ENCODE measurements around the gene NOTCH4. TPM values are rescaled to one million over a fixed set of nuclear protein-coding genes. Genes with fewer than 3 reads are reported as not detected.

The NOTCH4 gene
- total RNA-seq, 1 donor from 2014 or later = 1.4 TPM

- peak overlapping the region; percentile 94 for H3K27ac Mint-ChIP-seq (ENCODE audit: unreplicated experiment)
- no peaks in the 10 kb centered on the region for H3K9me3 Mint-ChIP-seq (ENCODE audit: low read depth)
- peak; percentile 44 for DNase-seq (ENCODE audit: low spot score)
- peaks cover 66% of the 10 kb centered on the region for H3K4me1 Mint-ChIP-seq (ENCODE audit: low read depth)
- H3K4me3 Mint-ChIP-seq (ENCODE audit: unreplicated experiment) = peak overlapping the region; percentile 81
- no peaks in the 10 kb centered on the region for H3K27me3 Mint-ChIP-seq (ENCODE audit: low read depth)
- TF ChIP-seq CTCF (IDR thresholded peaks at IDR 0.05) = no peak
- peaks cover 7% of the 10 kb centered on the region for H3K36me3 Mint-ChIP-seq (ENCODE audit: low read depth)
Measured at GRCh38 chr6:32177183-32177787, 46.6 kb downstream of the NOTCH4 start.

DNA sequence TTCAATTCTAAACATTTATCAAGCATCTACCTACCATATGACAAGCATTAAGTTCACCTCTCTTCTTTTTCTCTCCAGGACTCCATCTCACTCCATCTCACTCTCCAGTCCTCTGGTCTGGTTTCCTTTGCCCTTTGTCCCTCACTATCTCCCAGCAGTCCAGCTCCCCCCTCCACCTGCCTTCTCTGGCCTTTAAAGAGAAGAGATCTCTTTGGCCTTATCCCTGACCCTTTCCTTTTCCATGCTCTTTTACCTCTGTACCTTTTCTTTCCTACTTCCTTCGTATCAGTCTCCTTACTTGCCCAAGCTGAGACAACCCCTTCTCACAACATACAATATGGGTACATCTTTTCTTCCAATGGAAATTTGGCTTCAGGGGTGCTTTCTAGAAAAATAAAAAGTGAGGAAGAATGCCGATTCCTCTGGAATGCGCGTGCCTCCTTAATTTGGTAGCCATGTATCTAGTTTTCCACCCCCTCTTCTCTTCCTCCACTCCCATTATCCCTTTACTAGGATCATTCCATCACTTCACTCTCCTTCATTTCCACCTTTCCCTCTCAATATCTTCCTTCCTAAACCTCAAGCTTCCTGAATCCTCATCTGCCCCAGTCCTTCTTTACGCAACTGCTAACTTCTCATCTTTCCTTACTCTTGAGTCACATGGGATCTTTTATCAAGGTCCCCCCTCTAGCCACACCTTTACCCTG lies 47.2 kb downstream of the NOTCH4 start:
- peak; percentile 5 for DNase-seq (ENCODE audit: low spot score)
- Mint-ChIP-seq H3K9me3 (ENCODE audit: low read depth) (no peaks in the 10 kb centered on the region), H3K36me3 (ENCODE audit: low read depth) (peaks cover 7% of the 10 kb centered on the region), H3K27me3 (ENCODE audit: low read depth) (no peaks in the 10 kb centered on the region), H3K4me1 (ENCODE audit: low read depth) (peaks cover 66% of the 10 kb centered on the region), H3K4me3 (ENCODE audit: unreplicated experiment) (peak overlapping the region; percentile 81), H3K27ac (ENCODE audit: unreplicated experiment) (peak overlapping the region; percentile 94)
- no peak for TF ChIP-seq CTCF (IDR thresholded peaks at IDR 0.05)

- H3K4me1 Mint-ChIP-seq (ENCODE audit: low read depth) = peaks cover 66% of the 10 kb centered on the region
- no peaks in the 10 kb centered on the region for H3K27me3 Mint-ChIP-seq (ENCODE audit: low read depth)
- no peaks in the 10 kb centered on the region for H3K9me3 Mint-ChIP-seq (ENCODE audit: low read depth)
Measured at GRCh38 chr6:32175711-32176475, 48.0 kb downstream of the NOTCH4 start, which contains the start of gene AGPAT1. Gene AGPAT1 (minus strand): TSS chr6:32176084. CDS start chr6:32171496, 4,588 bp downstream.

GRCh38 chr6:32175322-32175710 lies 48.6 kb downstream of the NOTCH4 start:
- Mint-ChIP-seq H3K9me3 (ENCODE audit: low read depth) (no peaks in the 10 kb centered on the region), H3K27ac (ENCODE audit: unreplicated experiment) (peak overlapping the region; percentile 77), H3K36me3 (ENCODE audit: low read depth) (peaks cover 8% of the 10 kb centered on the region), H3K4me1 (ENCODE audit: low read depth) (peaks cover 63% of the 10 kb centered on the region), H3K4me3 (ENCODE audit: unreplicated experiment) (peak overlapping the region; percentile 81), H3K27me3 (ENCODE audit: low read depth) (no peaks in the 10 kb centered on the region)
- DNase-seq (ENCODE audit: low spot score) = peak; percentile 57
- TF ChIP-seq CTCF (IDR thresholded peaks at IDR 0.05) = no peak

More at GRCh38 chr6:32175711-32176475, 48.0 kb downstream of the NOTCH4 start, which contains the start of gene AGPAT1:
- H3K27ac Mint-ChIP-seq (ENCODE audit: unreplicated experiment) = peak within 1 kb of the TSS; percentile 94
- no peak for TF ChIP-seq CTCF (IDR thresholded peaks at IDR 0.05)
- peak within 1 kb of the TSS; percentile 81 for H3K4me3 Mint-ChIP-seq (ENCODE audit: unreplicated experiment)
- DNase-seq (ENCODE audit: low spot score) = peak; percentile 99
- H3K36me3 Mint-ChIP-seq (ENCODE audit: low read depth) = peaks cover 11% of the 10 kb centered on the region

DNA sequence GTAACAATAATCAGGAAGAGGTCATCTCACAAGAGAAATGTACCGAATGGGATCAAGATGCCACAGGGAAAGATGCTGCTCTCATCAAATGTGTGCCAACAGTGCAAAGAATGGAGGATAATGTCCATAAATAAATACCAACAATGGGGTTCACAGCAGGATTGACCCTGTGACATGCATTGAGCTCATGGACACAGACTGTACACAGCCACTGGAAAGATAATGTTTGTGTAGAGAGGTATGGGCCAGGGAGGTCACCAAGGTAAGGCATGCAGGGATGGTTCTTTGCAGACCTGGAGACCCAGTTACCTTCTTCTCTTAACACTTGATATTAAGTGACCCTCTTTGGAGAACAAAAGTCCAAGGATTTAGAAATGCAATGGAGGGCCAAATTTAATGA lies 49.5 kb downstream of the NOTCH4 start:
- Mint-ChIP-seq H3K27me3 (ENCODE audit: low read depth) (no peaks in the 10 kb centered on the region), H3K27ac (ENCODE audit: unreplicated experiment) (no peak overlapping the region), H3K36me3 (ENCODE audit: low read depth) (peaks cover 13% of the 10 kb centered on the region), H3K9me3 (ENCODE audit: low read depth) (no peaks in the 10 kb centered on the region), H3K4me3 (ENCODE audit: unreplicated experiment) (peak overlapping the region; percentile 81), H3K4me1 (ENCODE audit: low read depth) (peaks cover 54% of the 10 kb centered on the region)
- no peak for TF ChIP-seq CTCF (IDR thresholded peaks at IDR 0.05)
- DNase-seq (ENCODE audit: low spot score) = no peak
